A673 (cell line): Measurements from ENCODE around the gene TXNRD1. TPM values are rescaled to one million over a fixed set of nuclear protein-coding genes. Genes with fewer than 3 reads are reported as not detected.

ENCODE experiments used
- BruUV-seq: library from RNA; stranded (reverse); fragments of 400-500 nt; replicated peaks from 2 replicates; lab custom pipeline; 2021; lab: Mats Ljungman, UMichigan
- CTCF ChIA-PET: fragments of 300-600 bp; sonication (Branson Sonifier 250); formaldehyde crosslinking; loops from one replicate; lab custom pipeline; 2022; ENCODE audit warnings: antibody characterized with exemption; lab: Charles Lee
- POLR2A ChIA-PET: fragments of 300-600 bp; sonication (Branson Sonifier 250); formaldehyde crosslinking; loops from one replicate; lab custom pipeline; 2022; ENCODE audit warnings: antibody characterized with exemption; ENCODE audit not compliant: low non-redundant PET; lab: Charles Lee
- DNase-seq: peaks from one replicate; pipeline ENCODE4 v3.0.0-alpha.2; 2015; ENCODE audit warnings: low spot score
- H3K27ac ChIP-seq: fragments of 200-600 bp; sonication (generic); 2 replicates; pipeline ENCODE4 v1.5.1; 2016; ENCODE audit warnings: mixed run types, low read depth, mild to moderate bottlenecking, mixed read lengths, antibody characterized with exemption, low read length; ENCODE audit not compliant: poor library complexity, severe bottlenecking
- H3K27me3 ChIP-seq: fragments of 200-600 bp; sonication (generic); replicated peaks from 2 replicates; pipeline ENCODE4 v1.6.1; 2017; ENCODE audit warnings: mixed run types, low read depth, mild to moderate bottlenecking, mixed read lengths, antibody characterized with exemption, low read length; ENCODE audit not compliant: insufficient read depth, poor library complexity
- H3K36me3 ChIP-seq: fragments of 200-600 bp; sonication (generic); 2 replicates; pipeline ENCODE4 v1.6.1; 2016; ENCODE audit warnings: mixed run types, mild to moderate bottlenecking, mixed read lengths, antibody characterized with exemption, low read length; ENCODE audit not compliant: insufficient read depth, poor library complexity, severe bottlenecking
- H3K4me1 ChIP-seq: fragments of 200-600 bp; sonication (generic); 2 replicates; pipeline ENCODE4 v1.6.1; 2017; ENCODE audit warnings: mixed run types, mild to moderate bottlenecking, mixed read lengths, antibody characterized with exemption, low read length; ENCODE audit not compliant: insufficient read depth, poor library complexity, severe bottlenecking
- H3K4me3 ChIP-seq: fragments of 200-600 bp; sonication (generic); 2 replicates; pipeline ENCODE4 v1.5.1; 2016; ENCODE audit warnings: low read depth, mixed run types, mild to moderate bottlenecking, mixed read lengths, low read length; ENCODE audit not compliant: poor library complexity, severe bottlenecking
- H3K9me3 ChIP-seq: fragments of 200-600 bp; sonication (generic); 2 replicates; pipeline ENCODE4 v1.6.1; 2016; ENCODE audit warnings: mixed run types, low read depth, mild to moderate bottlenecking, mixed read lengths, antibody characterized with exemption, low read length; ENCODE audit not compliant: poor library complexity, severe bottlenecking
- EZH2 ChIP-seq: fragments of 200-600 bp; sonication (generic); IDR thresholded peaks from 2 replicates; pipeline ENCODE4 v1.6.1; 2017; ENCODE audit warnings: borderline replicate concordance, low read depth, mild to moderate bottlenecking, mixed read lengths, antibody characterized with exemption, low read length; ENCODE audit not compliant: poor library complexity, severe bottlenecking
- intact Hi-C: fragments of 100-400 bp; cut with micrococcal nuclease; formaldehyde crosslinking; loops from one replicate; pipeline ENCODE4 v1.10.0; 2022; ENCODE audit not compliant: unreplicated experiment
- total RNA-seq: library from RNA; stranded (reverse); gene quantifications from 2 replicates; pipeline ENCODE4 v1.2.3, GENCODE V29; 2021
- TF ChIP-seq, protein P1 (sequence below): fragments of 300-800, 200-600 bp; sonication (generic); conservative IDR thresholded peaks from 2 replicates; pipeline ENCODE4 v1.5.1; 2017; ENCODE audit warnings: low read depth, mild to moderate bottlenecking, antibody characterized with exemption, low read length, moderate library complexity, mixed read lengths

The TXNRD1 gene
- total RNA-seq, 1 experiment from 2014 or later = 226 TPM

DNA sequence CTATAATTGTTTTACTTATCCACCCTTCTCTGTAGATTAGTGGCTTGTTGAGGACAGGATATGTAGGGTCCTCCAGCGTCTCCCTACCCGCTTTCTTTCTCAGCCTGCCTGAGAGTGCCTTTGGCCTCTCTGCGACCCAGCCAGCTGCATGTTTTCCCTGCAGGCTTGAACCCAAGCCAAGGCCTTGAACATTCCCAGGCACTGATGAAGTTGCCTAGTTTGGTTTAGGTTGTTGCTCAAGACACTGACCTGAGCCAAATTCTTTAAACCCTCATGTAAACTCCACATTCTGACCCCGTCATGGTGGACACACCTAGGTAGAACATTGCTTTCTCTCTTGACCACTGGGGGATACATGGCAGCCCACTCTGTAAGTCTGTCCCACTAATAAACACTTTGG lies 33.4 kb upstream of the TXNRD1 start:
- Histone ChIP-seq H3K4me1 (no peaks in the 10 kb centered on the region), H3K9me3 (no peaks in the 10 kb centered on the region), H3K4me3 (no peak overlapping the region), H3K36me3 (no peaks in the 10 kb centered on the region), H3K27ac (no peak overlapping the region), H3K27me3 (no peaks in the 10 kb centered on the region)
- no peak for DNase-seq
- TF ChIP-seq, protein P1, sequence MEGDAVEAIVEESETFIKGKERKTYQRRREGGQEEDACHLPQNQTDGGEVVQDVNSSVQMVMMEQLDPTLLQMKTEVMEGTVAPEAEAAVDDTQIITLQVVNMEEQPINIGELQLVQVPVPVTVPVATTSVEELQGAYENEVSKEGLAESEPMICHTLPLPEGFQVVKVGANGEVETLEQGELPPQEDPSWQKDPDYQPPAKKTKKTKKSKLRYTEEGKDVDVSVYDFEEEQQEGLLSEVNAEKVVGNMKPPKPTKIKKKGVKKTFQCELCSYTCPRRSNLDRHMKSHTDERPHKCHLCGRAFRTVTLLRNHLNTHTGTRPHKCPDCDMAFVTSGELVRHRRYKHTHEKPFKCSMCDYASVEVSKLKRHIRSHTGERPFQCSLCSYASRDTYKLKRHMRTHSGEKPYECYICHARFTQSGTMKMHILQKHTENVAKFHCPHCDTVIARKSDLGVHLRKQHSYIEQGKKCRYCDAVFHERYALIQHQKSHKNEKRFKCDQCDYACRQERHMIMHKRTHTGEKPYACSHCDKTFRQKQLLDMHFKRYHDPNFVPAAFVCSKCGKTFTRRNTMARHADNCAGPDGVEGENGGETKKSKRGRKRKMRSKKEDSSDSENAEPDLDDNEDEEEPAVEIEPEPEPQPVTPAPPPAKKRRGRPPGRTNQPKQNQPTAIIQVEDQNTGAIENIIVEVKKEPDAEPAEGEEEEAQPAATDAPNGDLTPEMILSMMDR = no peak
- no peak for TF ChIP-seq EZH2
- CTCF ChIA-PET = no interaction called here
- POLR2A ChIA-PET = no interaction called here
- intact Hi-C loops = no loop called here
- BruUV-seq = no TSS peak

DNA sequence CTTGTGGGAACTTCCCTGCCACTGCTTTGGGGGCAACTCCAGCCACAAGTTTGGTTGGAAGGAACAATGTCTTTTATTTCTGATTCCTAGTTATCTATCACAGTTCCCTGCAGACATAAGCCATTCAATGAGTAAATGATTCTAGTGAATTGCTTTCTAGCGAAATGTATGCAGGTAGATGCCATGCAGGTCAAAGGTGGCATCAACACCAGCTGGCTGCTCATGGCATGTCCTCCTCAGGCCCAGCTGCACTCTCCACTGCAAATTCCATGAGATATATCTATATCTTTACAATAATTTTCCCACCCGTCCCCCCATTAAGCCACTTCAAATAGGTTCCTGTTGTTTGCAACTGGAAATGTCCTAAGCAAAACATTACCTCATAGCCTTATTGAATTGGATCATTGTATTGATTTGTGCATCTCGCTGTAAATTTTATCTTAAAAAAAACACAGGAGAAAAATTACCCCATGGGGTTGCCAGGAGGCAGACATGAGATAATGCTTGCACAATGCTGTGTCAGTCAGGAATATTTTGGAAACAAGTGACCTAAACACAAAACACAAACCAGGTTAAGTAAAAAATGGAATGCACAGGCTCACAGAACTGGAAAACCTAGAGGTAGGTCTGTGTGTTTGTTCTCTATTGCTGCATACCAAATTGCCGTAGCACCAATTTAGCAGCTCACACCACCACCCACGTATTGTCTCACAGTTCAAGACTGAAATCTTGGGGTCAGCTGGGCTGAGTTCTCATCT lies 32.8 kb upstream of the TXNRD1 start:
- no peak overlapping the region for H3K4me3 ChIP-seq
- no TSS peak for BruUV-seq
- no peaks in the 10 kb centered on the region for H3K4me1 ChIP-seq
- ChIA-PET POLR2A (no interaction called here), CTCF (no interaction called here)
- TF ChIP-seq EZH2 = no peak
- TF ChIP-seq, protein P1 = no peak
- H3K36me3 ChIP-seq = no peaks in the 10 kb centered on the region
- H3K27ac ChIP-seq = no peak overlapping the region
- no peak for DNase-seq
- intact Hi-C loops = no loop called here
- no peaks in the 10 kb centered on the region for H3K27me3 ChIP-seq
- no peaks in the 10 kb centered on the region for H3K9me3 ChIP-seq

DNA sequence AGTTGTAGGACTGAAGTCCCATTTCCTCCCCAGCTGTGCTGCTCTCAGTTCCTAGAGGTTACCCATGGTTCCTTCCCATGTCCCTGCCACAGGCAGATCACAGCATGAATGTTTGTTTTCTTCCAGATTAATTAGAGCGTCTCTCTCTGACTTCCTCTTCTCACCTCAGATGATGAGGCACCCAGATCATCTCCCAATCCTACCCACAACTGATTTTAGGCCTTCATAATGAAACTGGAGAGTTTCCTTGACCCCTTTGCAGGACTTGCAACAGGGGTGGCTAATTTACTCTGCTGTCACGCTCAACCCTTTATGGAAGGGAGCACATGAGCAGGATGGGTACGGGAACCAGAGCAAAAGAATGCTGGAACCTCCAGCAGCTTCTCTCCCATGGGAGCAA lies 32.1 kb upstream of the TXNRD1 start:
- no TSS peak for BruUV-seq
- POLR2A ChIA-PET = no interaction called here
- TF ChIP-seq, protein P1 = no peak
- TF ChIP-seq EZH2 = no peak

More for the DNA sequence above, 32.1 kb upstream of the TXNRD1 start:
- no peaks in the 10 kb centered on the region for H3K9me3 ChIP-seq
- no peaks in the 10 kb centered on the region for H3K4me1 ChIP-seq
- no peaks in the 10 kb centered on the region for H3K27me3 ChIP-seq
- CTCF ChIA-PET = no interaction called here
- DNase-seq = no peak
- no peak overlapping the region for H3K4me3 ChIP-seq
- intact Hi-C loops = no loop called here
- H3K36me3 ChIP-seq = no peaks in the 10 kb centered on the region
- no peak overlapping the region for H3K27ac ChIP-seq
